GM18520 (cell line): ENCODE data around the gene APBB2.

Source experiments
- ATAC-seq: cut with Tn5 transposase; IDR thresholded peaks from one replicate; pipeline ENCODE4 v1.9.1; 2021; ENCODE audit not compliant: unreplicated experiment

The APBB2 gene

DNA sequence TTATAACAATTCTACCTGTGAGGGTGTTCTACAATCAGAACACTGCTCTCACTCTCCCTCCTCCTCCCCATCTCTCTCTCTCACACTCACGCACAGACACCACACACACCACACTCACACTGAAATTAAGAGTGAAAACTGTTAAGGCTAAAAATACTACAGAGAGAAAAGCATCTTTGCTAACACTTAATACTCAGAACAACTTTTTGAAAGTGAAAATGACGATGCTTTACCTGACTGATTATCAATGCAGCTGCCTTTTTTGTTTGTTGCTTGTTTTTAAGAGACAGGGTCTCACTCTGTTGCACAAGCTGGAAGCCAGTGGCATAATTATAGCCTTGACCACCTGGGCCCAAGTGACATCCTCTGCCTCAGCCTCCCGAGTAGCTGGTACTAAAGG lies 222.4 kb downstream of the APBB2 start:
- peak; percentile 51 for ATAC-seq

DNA sequence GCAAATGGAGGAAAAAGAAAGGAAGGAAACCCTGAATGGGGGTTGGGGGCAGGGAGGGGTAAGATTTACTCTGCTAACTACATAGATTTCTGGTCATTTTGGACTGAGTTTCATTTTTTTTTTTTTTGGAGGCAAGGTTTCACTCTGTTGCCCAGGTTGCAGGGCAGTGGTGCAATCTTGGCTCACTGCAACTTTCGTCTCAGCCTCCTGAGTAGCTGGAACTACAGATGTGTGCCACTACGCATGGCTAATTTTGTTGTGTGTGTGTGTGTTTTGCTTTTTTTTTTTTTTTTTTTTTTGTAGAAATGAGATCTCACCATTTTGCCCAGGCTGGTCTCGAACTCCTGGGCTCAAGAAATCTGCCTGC lies 223.5 kb downstream of the APBB2 start:
- ATAC-seq = no peak

- no peak for ATAC-seq
Measured at GRCh38 chr4:40990236-40990898, 224.0 kb downstream of the APBB2 start.

- ATAC-seq = no peak
Measured at GRCh38 chr4:40987151-40987550, 227.2 kb downstream of the APBB2 start.

- no peak for ATAC-seq
Measured at GRCh38 chr4:40986375-40986774, 228.0 kb downstream of the APBB2 start.

GRCh38 chr4:40984051-40984450 lies 230.3 kb downstream of the APBB2 start:
- ATAC-seq = no peak

DNA sequence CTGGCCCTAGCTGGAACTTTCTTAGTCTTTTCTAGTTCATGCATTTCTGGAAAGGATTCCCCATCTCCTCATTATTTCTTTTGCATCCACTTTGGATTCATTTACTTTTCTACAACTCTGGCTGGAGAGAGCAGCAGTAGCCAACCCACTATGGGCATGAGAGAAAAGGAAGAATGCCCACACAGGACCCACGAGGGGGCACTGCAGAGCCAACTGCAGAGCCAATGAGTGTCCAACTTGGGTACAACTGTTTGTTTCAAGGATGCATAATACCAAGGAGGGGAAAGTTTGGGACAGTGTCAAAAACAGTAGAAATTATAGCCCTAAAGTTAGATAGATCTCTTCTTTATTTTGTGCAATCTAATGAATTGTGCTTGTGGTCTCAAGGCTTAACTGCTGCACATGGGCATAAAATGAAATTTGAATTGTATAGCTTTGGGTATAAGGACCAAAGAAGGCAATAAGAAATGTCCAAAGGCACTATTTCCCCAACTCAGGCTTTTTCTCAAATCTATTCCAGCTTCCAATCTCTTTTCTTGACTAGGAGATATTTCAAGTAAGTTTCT lies 233.9 kb downstream of the APBB2 start:
- ATAC-seq = no peak

DNA sequence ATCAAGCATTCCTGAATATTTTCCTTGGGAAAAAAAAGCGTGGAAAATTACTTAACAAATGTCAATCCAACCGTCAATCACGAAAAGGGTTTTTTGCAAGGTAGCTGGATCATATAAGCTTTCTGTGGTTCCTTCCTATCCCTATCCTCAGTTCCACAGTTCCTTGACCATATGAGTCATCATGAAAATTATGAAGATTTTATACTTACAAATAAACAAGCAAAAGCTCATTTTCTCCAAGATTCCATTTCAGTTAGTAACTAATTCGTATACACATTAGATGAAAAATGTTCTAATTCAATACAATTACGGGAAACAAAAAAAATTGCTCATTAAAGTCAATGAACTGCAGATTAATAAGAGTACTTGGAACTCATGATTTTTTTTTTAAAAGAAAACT lies 235.8 kb downstream of the APBB2 start:
- no peak for ATAC-seq

DNA sequence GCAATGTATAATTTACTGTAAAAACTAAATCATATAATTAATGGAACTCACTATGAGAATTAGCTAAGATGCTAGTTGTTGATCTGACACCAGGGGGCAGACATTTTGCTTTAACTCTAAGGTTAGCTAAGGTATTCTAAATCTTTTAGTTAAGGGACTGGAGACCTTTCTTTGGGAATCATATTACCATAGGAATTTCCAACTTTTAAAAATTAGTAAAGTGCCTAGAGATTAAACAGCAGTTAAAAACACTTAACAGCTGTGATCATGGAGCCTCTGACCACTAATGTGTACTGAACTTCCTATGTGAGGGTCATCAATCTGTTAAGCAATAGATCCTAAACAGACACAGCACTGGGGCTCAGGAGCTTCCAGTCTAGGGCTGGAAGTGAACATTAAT lies 238.0 kb downstream of the APBB2 start:
- no peak for ATAC-seq

DNA sequence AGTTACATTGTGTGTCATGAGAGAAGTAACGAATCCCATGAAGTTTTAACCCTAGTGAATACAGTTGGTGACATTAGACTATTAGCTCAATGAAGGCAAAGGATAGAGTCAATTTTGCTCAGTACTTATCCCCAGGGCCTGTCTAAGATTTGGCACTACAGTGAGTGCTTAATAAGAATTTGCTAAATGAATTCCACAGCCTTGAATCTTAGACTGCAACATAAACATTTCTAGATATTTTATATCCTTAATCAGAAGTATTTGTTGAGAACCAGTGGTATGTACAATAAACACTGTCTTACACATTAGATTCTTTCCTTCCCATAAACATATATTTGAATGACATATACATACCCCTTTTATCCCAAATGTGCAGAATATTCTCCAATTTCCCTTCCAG lies 241.6 kb downstream of the APBB2 start:
- no peak for ATAC-seq

- ATAC-seq = no peak
Measured at GRCh38 chr4:40971338-40971737, 243.0 kb downstream of the APBB2 start.

- ATAC-seq = no peak
Measured at GRCh38 chr4:40969501-40969900, 244.8 kb downstream of the APBB2 start.

DNA sequence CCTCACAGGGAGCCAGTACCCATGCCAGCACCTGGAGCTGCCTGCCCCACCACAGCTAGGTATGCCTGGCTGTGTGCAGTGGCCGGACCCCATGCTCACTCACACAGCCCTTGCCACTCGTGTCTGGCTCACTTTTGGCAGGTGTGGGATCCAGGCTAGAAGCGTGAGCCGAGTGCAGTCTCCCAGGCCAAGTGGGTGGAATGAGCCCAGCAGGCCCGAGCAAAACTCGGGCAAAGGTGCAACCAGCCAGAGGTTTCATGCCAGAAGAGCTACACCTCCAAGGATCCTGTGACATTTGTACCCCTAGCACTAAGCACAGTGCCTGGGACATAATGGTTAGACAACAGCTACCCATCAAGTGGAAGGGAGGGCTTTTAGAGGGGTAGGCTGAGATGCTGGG lies 246.8 kb downstream of the APBB2 start:
- ATAC-seq = no peak

DNA sequence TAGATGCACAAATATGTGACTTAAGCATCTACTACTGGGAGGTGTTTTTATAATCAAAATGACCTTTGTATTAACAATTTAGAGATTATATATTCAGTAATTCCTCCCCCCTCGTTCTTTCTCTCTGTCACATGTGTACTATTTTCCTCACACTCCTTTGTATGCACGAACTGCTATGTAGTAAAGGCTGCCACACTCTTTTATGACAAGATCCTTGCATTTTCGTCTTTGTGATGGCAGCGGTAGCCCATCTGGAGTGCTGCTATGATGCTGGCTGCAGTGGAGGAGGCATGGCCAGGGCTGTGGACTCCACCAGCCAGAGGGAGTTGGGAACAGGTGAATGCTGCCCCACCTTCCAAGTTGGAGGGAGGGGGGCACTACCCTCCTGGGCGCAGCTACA lies 248.3 kb downstream of the APBB2 start:
- no peak for ATAC-seq

- ATAC-seq = no peak
Measured at GRCh38 chr4:40963897-40964478, 250.4 kb downstream of the APBB2 start.

GRCh38 chr4:40962551-40963180 lies 251.7 kb downstream of the APBB2 start:
- no peak for ATAC-seq

DNA sequence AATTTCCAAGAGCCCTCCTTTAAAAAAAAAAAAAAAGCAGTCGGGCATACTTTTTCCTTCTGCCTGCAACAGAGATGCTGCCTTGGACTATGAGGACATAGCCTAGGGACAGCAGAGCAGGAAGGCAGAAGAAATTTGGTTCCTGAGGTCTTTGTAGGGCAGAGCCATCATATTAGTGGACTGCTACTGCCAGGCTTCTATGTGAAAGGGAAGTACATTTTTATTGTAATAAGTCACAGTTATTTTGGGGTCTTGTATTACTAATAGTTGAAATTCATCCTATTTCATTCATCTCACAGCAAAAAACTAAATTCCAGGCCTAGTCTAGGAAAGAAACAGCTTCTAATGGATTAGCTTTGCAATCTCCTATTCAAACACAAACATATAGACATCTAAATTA lies 253.4 kb downstream of the APBB2 start:
- no peak for ATAC-seq

DNA sequence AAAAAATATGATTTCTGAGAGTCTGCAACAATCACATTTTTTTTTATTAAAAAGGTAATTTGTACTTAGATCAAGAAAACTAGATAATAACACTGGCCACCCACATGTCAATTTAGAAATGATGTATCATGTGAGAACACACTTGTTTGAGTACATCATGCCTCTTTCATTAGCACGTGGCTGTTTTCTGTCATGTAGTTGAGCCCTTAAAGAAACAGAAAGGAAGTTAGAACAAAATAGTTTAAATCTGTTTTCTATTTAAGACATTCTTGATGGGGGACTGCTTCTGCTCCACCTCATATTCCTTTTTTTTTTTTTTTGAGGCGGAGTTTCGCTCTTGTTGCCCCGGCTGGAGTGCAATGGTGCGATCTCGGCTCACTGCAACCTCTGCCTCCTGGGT lies 257.1 kb downstream of the APBB2 start:
- ATAC-seq = no peak

GRCh38 chr4:40956721-40957255 lies 257.6 kb downstream of the APBB2 start:
- ATAC-seq = no peak

- ATAC-seq = no peak
Measured at GRCh38 chr4:40954088-40954668, 260.2 kb downstream of the APBB2 start.

- ATAC-seq = no peak
Measured at GRCh38 chr4:40953283-40954087, 260.9 kb downstream of the APBB2 start.
